ENCODE results near the gene FAM199X. TPM values are rescaled to one million over a fixed set of nuclear protein-coding genes. Genes with fewer than 3 reads are reported as not detected.
"Not testable (repeated sequence)": the region's sequence is repeated elsewhere in the genome, so short reads cannot be mapped to it uniquely, and the experiment has no call there.

FAM199X gene
- total RNA-seq, 2 donors from 2014 or later, result 18.5 to 22.0 TPM

GRCh38 chrX:104205548-104205947, 39.3 kb downstream of the FAM199X start:
- no peaks in the 10 kb centered on the region for H3K27me3 ChIP-seq (ENCODE audit: control insufficient read depth, insufficient read depth, low read length, poor library complexity, severe bottlenecking)
- no peak overlapping the region for H3K27ac ChIP-seq (ENCODE audit: low read depth, low read length)
- no peak overlapping the region for H3K9ac ChIP-seq (ENCODE audit: extremely low read depth, low read length, poor library complexity, severe bottlenecking)
- DNase-seq, result no peak
- 95% methylated on average over 4 of the region's 5 CpGs; no CpG with 5 or more reads in 1 of the 2 experiments for whole genome bisulfite sequencing, 2 experiments (ENCODE audit: insufficient coverage in 1 of 2, insufficient read length in 1 of 2)
- H3K36me3 ChIP-seq (ENCODE audit: control insufficient read depth, insufficient read depth, low read length), result no peaks in the 10 kb centered on the region
- no peaks in the 10 kb centered on the region for H3K4me1 ChIP-seq (ENCODE audit: control insufficient read depth, insufficient read depth, low read length)
- Mint-ChIP-seq H3K4me3 (no peak overlapping the region), H3K9me3 (peaks cover 23% of the 10 kb centered on the region), H3K36me3 (ENCODE audit: low read depth) (peaks cover 10% of the 10 kb centered on the region), H3K27ac (no peak overlapping the region), H3K27me3 (ENCODE audit: insufficient read depth) (peaks cover 10% of the 10 kb centered on the region), H3K4me1 (no peaks in the 10 kb centered on the region)
- no peak overlapping the region for H3K4me3 ChIP-seq (ENCODE audit: low read length)
- H3K9me3 ChIP-seq (ENCODE audit: control insufficient read depth, low read length), result no peaks in the 10 kb centered on the region
- TF ChIP-seq CTCF (conservative IDR thresholded peaks at IDR 0.05), result no peak

- Histone ChIP-seq H3K27ac (ENCODE audit: low read depth, low read length) (no peak overlapping the region), H3K4me1 (ENCODE audit: control insufficient read depth, insufficient read depth, low read length) (no peaks in the 10 kb centered on the region), H3K9ac (ENCODE audit: extremely low read depth, low read length, poor library complexity, severe bottlenecking) (no peak overlapping the region), H3K4me3 (ENCODE audit: low read length) (no peak overlapping the region), H3K27me3 (ENCODE audit: control insufficient read depth, insufficient read depth, low read length, poor library complexity, severe bottlenecking) (no peaks in the 10 kb centered on the region), H3K9me3 (ENCODE audit: control insufficient read depth, low read length) (no peaks in the 10 kb centered on the region), H3K36me3 (ENCODE audit: control insufficient read depth, insufficient read depth, low read length) (no peaks in the 10 kb centered on the region)
- DNase-seq, result no peak
- Mint-ChIP-seq H3K27me3 (ENCODE audit: insufficient read depth) (peaks cover 26% of the 10 kb centered on the region), H3K4me1 (no peaks in the 10 kb centered on the region), H3K36me3 (ENCODE audit: low read depth) (no peaks in the 10 kb centered on the region), H3K9me3 (peaks cover 30% of the 10 kb centered on the region), H3K27ac (no peak overlapping the region), H3K4me3 (no peak overlapping the region)
- no peak for TF ChIP-seq CTCF (conservative IDR thresholded peaks at IDR 0.05)
- 76% methylated on average over 4 of the region's 5 CpGs; no CpG with 5 or more reads in 1 of the 2 experiments for WGBS, 2 experiments (ENCODE audit: insufficient coverage in 1 of 2, insufficient read length in 1 of 2)
Measured at GRCh38 chrX:104211187-104211586, 44.9 kb downstream of the FAM199X start.

GRCh38 chrX:104230060-104230459, 63.8 kb downstream of the FAM199X start:
- not testable (repeated sequence) for H3K36me3 Mint-ChIP-seq (ENCODE audit: low read depth); H3K4me3 Mint-ChIP-seq; H3K27ac Mint-ChIP-seq; H3K9me3 ChIP-seq (ENCODE audit: control insufficient read depth, low read length); H3K27me3 ChIP-seq (ENCODE audit: control insufficient read depth, insufficient read depth, low read length, poor library complexity, severe bottlenecking); H3K4me3 ChIP-seq (ENCODE audit: low read length); H3K4me1 Mint-ChIP-seq; DNase-seq; H3K4me1 ChIP-seq (ENCODE audit: control insufficient read depth, insufficient read depth, low read length); H3K9ac ChIP-seq (ENCODE audit: extremely low read depth, low read length, poor library complexity, severe bottlenecking); H3K27ac ChIP-seq (ENCODE audit: low read depth, low read length); H3K36me3 ChIP-seq (ENCODE audit: control insufficient read depth, insufficient read depth, low read length)
- Mint-ChIP-seq H3K27me3 (ENCODE audit: insufficient read depth) (peaks cover 23% of the 10 kb centered on the region), H3K9me3 (peaks cover 46% of the 10 kb centered on the region)
- 94 to 100% methylated on average over 4 to 9 of the region's 10 CpGs for WGBS, 2 experiments (ENCODE audit: insufficient coverage in 1 of 2, insufficient read length in 1 of 2)

Other genes starting within 250 kb of the FAM199X start
- 10 to 100 TPM; 19.3 to 21.0 TPM for gene TMSB15B, start 203.8 kb upstream of the FAM199X start, total RNA-seq
- gene H2BW1, start 152.7 kb upstream of the FAM199X start, total RNA-seq, result not detected
- not detected for gene H2BW2, start 126.5 kb upstream of the FAM199X start, total RNA-seq
- 1 to 10 TPM; 7.1 to 8.4 TPM for gene TMSB15C, start 90.2 kb upstream of the FAM199X start, total RNA-seq
- 1 to 10 TPM; 2.3 TPM for gene ZCCHC18, start 53.9 kb upstream of the FAM199X start, total RNA-seq
- gene SLC25A53, start 9.4 kb upstream of the FAM199X start, total RNA-seq, result 1 to 10 TPM; 2.0 to 4.4 TPM
- not detected for gene ESX1, start 88.5 kb downstream of the FAM199X start, total RNA-seq